Lower leg skin (tissue), 4 donors: Measurements from ENCODE around the gene PLEKHO1. TPM values are rescaled to one million over a fixed set of nuclear protein-coding genes. Genes with fewer than 3 reads are reported as not detected.
"Not testable (repeated sequence)": the region's sequence is repeated elsewhere in the genome, so short reads cannot be mapped to it uniquely, and the experiment has no call there.

Experiments used
- DNase-seq, 2 donors: peaks; one replicate each; pipeline ENCODE4 v3.0.0-alpha.2; 2019; ENCODE audit warnings: low spot score in 2 of 2
- H3K4me3 ChIP-seq: fragments of 200-600 bp; sonication (generic); 2 replicates; pipeline ENCODE4 v1.5.1; 2017; ENCODE audit warnings: mild to moderate bottlenecking, low read depth; ENCODE audit not compliant: poor library complexity, severe bottlenecking
- CTCF ChIP-seq, 3 donors: fragments of 450-650 bp; IDR thresholded peaks; one replicate each; pipeline ENCODE4 v1.5.1; 2016; ENCODE audit warnings: antibody characterized with exemption in 3 of 3, mild to moderate bottlenecking in 3 of 3, moderate library complexity in 2 of 3
- POLR2A ChIP-seq, 2 donors: fragments of 450-650 bp; IDR thresholded peaks; one replicate each; pipeline ENCODE4 v1.6.1; 2016 to 2017; ENCODE audit warnings: antibody characterized with exemption in 2 of 2, mild to moderate bottlenecking in 1 of 2, moderate library complexity in 1 of 2
- WGBS, 2 donors: methylation state at CpG; one replicate each; pipeline ENCODE4 v1.1.5; 2018; 5-methylcytosine and 5-hydroxymethylcytosine counted together
- intact Hi-C: fragments of 100-400 bp; cut with DNase I; formaldehyde crosslinking; loops from one replicate; pipeline ENCODE4 v1.15.0; 2023; ENCODE audit warnings: low total_unique reads
- total RNA-seq, 4 donors: library from RNA; depleted of rRNA; stranded (reverse); fragments of >200 nt; gene quantifications; one replicate each; pipeline ENCODE4 v1.1.0, GENCODE V29; 2016

Gene PLEKHO1
- total RNA-seq, 4 donors from 2014 or later = 8.7 to 15.4 (median 11.4) TPM

GRCh38 chr1:150142083-150142482 lies 7.6 kb upstream of the PLEKHO1 start:
- H3K4me3 ChIP-seq = no peak overlapping the region
- no peak for DNase-seq
- intact Hi-C loops = no loop called here
- no peak for TF ChIP-seq POLR2A (IDR thresholded peaks at IDR 0.05)
- TF ChIP-seq CTCF (IDR thresholded peaks at IDR 0.05) = no peak

- WGBS, 2 donors = 69 to 77% methylated on average over 5 of the region's 5 CpGs
- intact Hi-C loops = no loop called here
Observed at GRCh38 chr1:150144606-150145005, 5.1 kb upstream of the PLEKHO1 start.

GRCh38 chr1:150146016-150146415 lies 3.7 kb upstream of the PLEKHO1 start:
- H3K4me3 ChIP-seq, intact Hi-C loops: not testable (repeated sequence)
- DNase-seq = peak in 1 of 2 donors; percentile 46
- WGBS, 2 donors = 83 to 94% methylated on average over 5 of the region's 5 CpGs

More at GRCh38 chr1:150144606-150145005, 5.1 kb upstream of the PLEKHO1 start:
- no peak overlapping the region for H3K4me3 ChIP-seq
- DNase-seq = peak in 1 of 2 donors; percentile 50
- TF ChIP-seq POLR2A (IDR thresholded peaks at IDR 0.05) (no peak), CTCF (IDR thresholded peaks at IDR 0.05) (no peak)

GRCh38 chr1:150146849-150147542 lies 2.7 kb upstream of the PLEKHO1 start:
- no peak for TF ChIP-seq CTCF (IDR thresholded peaks at IDR 0.05)
- no peak for TF ChIP-seq POLR2A (IDR thresholded peaks at IDR 0.05)
- no peak overlapping the region for H3K4me3 ChIP-seq
- intact Hi-C loops = no loop called here
- WGBS, 2 donors = 77 to 83% methylated on average over 10 of the region's 10 CpGs
- peak in 1 of 2 donors; percentile 2 for DNase-seq

GRCh38 chr1:150148837-150149270 lies 862 bp upstream of the PLEKHO1 start:
- H3K4me3 ChIP-seq = no peak overlapping the region
- intact Hi-C loops = no loop called here
- peak in 1 of 2 donors; percentile 66 for DNase-seq
- TF ChIP-seq CTCF (IDR thresholded peaks at IDR 0.05) = no peak
- WGBS, 2 donors = 46 to 47% methylated on average over 8 of the region's 8 CpGs

GRCh38 chr1:150150133-150151021 lies 661 bp downstream of the PLEKHO1 start:
- 2% methylated on average over 64 to 81 of the region's 114 CpGs for WGBS, 2 donors
- peak in 1 of 2 donors; percentile 89 for DNase-seq
- intact Hi-C loops = no loop called here

More at GRCh38 chr1:150150133-150151021, 661 bp downstream of the PLEKHO1 start:
- TF ChIP-seq POLR2A (IDR thresholded peaks at IDR 0.05) (no peak), CTCF (IDR thresholded peaks at IDR 0.05) (no peak)
- H3K4me3 ChIP-seq = peak overlapping the region; percentile 74
